ENCODE data around the gene PPP2R5A.
"Not testable (repeated sequence)": the region's sequence is repeated elsewhere in the genome, so short reads cannot be mapped to it uniquely, and the experiment has no call there.

The PPP2R5A gene

DNA sequence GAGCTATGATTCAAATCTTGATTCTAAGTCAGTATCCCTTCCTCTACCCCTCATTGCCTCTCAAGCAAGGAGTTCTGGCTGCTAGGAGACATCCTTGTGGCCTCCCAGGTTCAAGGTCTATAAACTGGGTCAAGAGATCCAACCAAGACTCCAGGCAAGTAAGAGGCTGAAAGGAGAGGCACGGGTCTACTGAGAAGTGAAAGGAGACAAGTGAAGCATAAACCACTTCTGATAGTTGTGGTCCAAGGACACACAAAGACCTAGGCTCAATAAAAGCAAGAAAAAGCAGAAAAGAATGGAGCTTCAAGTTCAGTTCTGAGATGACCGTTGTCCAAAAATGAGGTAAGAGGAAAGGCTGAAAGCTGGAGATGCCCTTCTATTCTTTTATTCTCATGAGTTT lies 17.8 kb upstream of the PPP2R5A start:
- no peak for DNase-seq (ENCODE audit: low read depth, low spot score)

DNA sequence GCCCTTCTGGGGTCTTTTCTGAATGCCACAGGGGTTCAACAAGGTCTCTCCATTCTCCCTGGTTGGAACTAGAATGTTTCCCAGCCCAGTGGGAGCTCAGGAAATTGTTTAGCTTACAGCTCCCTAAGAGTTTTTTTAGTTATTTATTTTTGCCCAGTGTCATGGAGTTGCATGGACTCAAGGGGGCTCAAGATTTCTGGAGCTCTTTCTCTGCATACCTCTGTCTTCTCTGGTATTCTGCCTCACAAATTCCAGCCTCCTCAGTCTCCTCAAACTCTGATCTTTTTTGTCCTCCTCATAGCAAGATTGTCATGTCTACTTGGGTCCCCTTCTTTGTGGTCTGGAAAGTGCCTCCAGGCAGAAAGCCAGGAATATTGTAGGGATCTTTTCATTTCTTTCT lies 15.9 kb upstream of the PPP2R5A start:
- no peak for DNase-seq (ENCODE audit: low read depth, low spot score)

DNA sequence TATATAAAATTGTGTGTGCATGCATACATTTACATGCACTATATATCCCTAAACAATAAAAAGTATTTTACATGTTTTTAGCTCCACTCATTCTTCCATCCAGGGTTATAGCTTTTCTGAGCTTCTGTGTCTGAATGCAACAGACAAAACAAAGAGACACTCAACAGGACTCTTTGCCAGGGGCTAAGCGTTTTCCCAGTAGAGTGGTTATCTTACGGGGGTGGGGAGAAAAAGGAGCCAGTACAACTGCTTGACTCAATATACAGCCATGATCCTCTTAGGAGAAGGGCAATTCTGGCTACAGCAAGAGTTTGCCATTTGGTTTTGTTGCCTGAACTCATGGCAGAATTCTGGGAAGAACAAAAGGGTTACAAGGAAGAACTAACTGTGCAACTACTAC lies 14.6 kb upstream of the PPP2R5A start:
- DNase-seq (ENCODE audit: low read depth, low spot score), result no peak

DNA sequence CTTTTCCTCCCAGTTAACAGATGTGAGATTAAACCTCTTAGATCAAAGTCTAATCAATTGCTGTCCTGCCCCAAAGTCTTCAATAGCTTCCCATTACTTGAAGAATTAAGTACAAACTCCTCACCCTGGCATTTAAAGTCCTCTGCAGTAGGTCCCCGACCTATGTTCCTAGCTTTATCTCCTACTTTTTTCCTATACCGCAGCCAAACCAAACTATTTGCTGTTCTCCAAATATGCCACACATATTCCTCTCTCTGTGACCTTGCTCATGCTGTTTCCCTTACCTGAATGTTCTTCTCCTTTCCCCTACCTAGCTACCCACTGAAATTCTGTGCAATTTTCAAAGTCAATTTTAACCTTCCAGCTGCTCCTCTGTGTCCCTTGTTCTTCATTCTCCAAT lies 14.0 kb upstream of the PPP2R5A start:
- no peak for DNase-seq (ENCODE audit: low read depth, low spot score)

DNA sequence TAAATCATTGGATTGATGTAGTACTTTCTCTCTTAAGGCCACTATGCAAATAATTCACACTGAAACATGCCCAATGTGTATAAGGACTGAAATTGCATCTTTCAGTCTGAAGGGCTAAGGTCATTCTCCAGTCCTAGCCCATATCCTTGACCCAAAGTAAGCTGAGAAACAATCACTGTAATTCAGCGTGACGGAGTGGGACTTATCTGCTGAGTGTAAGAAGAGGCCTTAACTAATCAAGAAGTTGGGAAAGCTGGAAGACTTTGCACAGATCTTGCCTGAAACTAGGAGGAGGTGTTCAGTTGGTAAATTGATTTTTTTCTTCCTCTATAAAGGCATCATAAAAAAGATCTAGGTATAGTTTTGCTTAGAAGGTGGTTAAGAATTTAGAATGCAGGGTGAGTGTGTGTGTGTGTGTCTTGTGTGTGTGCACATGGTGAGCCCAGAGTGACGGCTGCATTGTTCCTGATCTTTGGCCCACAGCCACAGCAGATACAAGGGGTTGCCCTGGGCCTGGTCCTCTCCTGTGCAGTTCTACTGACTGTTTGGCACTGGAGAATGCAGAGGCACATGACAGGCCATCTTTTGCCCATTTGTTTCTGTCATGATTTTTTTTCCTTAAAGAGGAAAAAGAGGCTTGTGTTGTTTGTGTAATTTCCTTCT lies 13.3 kb upstream of the PPP2R5A start:
- no peak for DNase-seq (ENCODE audit: low read depth, low spot score)

DNA sequence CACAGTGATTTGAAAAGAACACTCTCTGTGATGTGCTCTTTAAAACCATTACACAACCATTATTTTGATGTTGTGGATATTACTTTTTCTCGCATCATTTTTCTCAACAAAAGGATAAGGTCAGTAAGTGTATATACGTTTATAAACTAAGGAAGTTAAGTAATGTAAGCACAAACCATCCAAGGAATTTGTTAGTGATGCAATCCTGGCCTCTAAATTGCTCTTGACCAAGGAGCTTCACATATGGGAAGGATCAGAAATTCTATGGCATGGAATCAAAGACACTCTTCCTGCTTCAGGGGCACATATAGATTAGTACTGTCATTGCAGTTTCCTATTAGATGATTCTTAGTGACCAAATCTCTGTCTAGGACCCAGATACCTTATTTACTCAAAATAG lies 3.6 kb upstream of the PPP2R5A start:
- DNase-seq (ENCODE audit: low read depth, low spot score), result no peak

DNA sequence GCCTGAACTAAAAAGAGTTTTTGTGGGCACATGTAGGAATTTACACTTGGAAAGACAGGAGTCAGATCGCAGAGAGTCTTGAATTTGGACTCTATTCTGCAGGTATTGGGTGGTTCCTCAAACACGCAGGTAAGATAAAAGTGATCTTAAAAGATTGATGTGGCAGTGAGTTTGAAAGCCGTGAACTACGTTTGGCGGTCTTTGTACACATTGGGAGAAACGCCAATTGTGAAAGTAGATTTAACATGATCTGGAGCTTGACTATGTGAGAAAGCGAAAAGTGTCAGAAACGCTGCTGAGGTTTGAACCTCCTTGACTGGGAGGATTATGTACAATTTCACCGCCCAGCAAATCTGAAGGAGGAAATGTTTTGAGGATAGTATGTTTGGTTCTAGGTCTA lies 1.5 kb upstream of the PPP2R5A start:
- no peak for DNase-seq (ENCODE audit: low read depth, low spot score)

DNA sequence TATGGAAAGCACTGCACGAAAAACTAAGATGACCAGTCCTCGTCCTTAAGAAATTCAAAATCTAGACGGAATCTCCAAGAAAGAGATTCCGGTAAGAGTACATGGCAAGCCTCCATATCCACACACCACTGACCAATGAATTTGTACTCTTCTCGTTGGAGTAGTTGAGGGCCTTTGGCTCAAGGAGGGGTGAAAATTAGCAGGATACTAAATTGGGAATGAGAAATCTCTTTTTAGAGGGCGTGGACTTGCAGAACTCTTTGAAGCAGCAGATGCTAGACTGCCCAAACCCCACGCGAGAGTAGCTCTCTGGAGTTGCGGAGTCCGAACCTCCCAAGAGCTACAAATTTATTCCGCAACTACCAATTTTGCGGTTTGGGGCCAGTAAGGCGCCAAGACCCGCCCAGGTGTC lies 872 bp upstream of the PPP2R5A start:
- no peak for DNase-seq (ENCODE audit: low read depth, low spot score)

DNA sequence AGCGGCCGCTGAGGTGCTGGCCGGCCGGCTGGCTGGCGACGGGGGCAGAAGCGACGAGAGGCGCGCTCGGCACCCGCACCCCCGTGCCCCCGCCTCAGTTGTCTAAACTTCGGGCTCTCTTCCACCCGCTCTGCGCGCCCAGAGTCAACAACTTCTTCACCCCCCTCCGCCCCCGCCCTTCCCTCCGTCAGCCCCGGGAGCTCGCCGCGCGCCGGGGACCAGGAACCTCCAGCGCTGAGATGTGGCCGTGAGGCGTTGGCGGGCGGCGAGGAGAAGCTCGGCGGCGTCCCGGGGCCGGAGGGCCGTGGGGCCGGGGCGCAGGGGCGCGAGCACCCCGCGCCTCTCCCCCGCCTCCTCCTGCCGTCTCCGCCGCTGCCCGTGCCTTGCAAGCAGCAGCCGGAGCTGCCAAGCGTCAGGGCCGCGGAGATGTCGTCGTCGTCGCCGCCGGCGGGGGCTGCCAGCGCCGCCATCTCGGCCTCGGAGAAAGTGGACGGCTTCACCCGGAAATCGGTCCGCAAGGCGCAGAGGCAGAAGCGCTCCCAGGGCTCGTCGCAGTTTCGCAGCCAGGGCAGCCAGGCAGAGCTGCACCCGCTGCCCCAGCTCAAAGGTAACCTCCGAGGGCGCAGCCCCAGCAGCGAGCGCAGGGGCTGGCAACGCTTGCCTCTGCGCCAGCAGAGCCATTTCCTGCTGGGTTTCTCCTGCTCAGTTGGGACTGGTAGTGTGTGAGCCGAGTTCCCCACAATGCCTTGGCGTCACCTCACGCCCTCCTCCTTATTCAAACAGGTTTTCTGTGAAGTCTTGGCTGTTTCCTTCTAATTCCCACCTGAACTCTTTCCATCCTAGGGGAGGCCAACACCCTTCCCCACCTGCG lies 710 bp downstream of the PPP2R5A start:
- no peak for DNase-seq (ENCODE audit: low read depth, low spot score)

DNA sequence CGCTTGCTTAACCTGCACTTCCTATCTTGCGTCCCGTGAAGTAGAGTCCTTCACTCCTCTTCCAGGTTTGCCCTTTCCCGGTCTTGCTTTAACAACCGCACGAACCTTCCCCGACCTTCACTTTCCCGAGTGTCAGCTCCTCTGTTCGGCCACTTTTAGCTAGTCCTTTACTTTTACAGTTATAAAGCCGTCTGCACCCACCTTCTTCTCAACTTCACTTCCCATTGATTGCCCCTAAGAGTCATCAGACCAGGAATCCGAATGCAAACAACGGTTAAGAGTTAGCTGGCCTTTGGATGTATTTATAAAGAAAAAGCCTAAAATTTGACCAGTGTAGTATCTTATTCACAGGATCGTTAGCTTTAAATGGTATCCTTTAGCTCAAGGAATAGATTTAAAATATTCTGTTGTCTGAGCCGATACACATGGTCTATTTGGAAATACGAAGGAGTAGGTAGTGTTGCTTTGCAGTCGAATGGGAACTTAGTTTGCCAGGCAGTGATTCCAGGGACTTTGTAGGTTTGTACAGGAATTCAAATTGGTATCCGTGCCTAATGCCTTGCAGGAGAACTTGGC lies 1.4 kb downstream of the PPP2R5A start:
- DNase-seq (ENCODE audit: low read depth, low spot score), result no peak

DNA sequence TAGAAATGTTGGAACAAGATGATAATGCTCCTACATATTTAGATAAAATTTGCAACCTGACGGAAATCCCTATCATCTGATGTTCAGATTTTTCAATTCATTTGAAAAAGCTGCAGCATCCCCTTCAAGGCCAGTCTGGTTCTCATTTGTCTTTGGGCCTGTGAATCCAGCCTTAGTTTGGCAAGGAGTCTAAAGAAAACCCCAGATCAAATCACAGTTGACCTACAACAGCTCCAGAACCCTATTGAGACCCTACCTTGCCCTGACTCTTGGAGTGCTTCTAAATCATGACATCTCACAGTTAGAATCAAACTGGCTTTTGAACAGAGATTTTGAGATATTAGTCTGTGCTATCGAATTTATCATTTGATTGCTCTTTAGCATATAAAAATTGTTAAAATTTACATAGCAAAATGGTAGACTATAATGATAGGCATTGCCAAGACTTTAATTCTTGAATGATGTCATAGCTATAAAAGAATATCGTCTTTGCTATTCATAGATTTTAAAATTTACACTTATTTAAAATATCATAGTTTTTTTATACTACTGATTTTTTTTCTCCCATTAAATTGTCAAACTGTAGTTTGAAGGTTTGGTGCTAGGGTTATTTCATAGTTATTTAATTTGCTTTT lies 2.2 kb downstream of the PPP2R5A start:
- no peak for DNase-seq (ENCODE audit: low read depth, low spot score)

DNA sequence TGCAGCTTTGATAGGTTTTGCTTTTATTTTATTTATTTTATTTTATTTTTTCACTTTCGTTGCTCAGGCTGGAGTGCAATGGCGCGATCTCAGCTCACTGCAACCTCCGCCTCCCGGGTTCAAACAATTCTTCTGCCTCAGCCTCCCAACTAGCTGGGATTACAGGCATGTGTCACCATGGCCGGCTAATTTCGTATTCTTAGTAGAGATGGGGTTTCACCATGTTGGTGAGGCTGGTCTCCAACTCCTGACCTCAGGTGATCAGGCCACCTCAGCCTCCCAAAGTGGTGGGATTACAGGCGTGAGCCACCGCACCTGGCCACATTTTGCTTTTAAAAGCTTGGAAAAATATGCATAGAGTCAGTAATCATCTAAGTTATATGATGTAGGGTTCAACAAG lies 2.8 kb downstream of the PPP2R5A start:
- not testable (repeated sequence) for DNase-seq (ENCODE audit: low read depth, low spot score)

DNA sequence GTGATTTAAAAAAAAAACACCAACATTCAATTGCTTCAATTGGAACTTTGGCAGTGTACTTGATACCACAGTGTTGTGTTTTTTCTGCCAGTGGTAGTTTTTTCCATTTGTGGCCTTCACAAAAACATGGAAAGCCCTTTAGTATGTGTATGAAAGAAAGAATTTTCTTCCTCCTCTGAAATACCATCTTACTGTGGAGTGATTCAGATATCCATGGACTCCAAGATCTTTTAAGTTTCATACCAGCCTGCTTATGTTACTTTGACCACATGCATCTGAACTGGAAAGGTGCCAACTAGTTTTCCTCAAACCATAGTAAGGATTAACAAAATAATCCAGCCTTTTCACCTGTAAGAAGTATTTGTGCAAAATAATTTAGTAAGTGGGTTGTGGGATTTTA lies 3.4 kb downstream of the PPP2R5A start:
- DNase-seq (ENCODE audit: low read depth, low spot score), result no peak

DNA sequence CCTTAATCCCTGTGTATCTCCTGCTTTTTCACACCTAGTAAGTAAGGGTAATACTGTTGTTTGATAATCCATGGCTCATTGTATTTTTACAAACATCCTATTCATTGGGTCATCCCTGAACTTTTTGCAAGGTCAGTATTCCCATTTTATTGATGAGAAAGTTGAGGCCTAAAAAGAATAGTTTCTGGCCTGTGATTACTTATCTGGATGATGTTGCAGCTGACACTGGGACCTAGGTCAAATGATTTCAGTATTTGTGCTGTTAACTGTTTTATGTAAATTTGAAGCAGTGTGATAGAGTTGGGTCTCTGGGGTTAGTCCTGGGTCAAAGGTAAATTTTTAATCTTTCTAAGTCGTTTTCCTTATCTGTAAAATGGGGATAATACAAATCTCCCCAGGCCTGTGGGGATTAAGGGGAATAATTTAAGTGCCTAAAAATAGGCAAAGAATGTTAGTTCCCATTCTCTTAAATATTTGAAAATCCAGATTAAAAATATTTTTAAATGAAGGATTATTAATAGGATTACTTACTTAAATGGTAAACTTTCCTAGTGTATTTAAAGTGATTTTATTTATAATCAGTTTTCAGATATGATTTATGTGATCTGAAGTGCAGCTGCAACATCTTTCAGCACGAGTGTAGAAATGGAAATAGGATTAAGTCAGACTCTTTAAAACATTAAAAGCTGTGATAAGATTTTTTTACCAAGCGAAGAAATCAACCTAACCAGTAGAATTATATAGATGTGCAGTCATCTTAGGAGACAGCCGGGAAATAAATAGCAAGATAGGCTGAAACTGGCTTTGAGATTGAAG lies 4.3 kb downstream of the PPP2R5A start:
- DNase-seq (ENCODE audit: low read depth, low spot score), result no peak

DNA sequence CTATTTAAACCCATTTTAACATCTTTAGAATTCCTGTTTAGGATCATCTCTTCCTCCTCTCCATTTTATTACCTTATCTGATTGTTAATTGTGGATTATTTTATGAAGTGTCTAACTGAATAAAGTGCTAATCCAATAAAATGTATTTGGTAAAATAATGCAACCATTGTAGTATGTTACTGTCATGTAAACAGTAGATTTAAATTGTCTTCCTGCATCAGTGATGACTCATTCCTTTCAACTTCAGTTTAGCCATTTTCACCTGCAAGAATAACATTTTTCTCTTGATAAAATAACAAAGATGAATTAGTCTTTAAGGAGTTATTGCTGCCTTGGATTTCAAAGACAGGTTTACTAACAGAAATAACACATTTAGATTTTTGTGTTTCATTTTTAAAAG lies 5.4 kb downstream of the PPP2R5A start:
- DNase-seq (ENCODE audit: low read depth, low spot score), result no peak

DNA sequence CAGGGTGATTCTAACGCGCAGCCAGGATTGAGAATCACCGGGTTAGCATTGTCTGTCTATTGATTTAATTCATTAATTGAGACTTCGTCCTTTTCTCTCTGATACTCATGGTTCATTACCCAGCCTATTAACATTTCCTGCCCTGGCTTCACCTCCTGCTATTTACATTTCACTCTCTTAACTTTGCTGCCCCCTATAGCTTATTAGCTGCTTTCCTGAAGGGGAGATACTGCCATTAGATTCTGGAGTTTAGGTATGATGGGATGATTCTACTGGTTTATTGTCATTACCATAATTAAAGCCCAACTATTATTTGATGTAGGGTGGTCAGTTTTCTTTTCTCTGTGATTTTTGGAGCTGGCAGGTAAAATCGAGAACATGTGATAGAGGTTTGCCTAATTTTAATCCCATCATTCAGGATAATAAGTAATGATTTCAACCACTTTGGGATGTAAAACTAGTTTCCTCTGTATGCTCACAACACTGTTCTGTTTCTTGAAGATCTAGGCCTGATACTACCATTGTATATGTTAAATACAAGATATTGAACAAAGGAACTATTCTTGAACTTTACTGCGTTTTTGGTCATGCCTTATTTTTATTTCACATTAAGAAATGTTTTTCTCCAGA lies 6.4 kb downstream of the PPP2R5A start:
- DNase-seq (ENCODE audit: low read depth, low spot score), result no peak

DNA sequence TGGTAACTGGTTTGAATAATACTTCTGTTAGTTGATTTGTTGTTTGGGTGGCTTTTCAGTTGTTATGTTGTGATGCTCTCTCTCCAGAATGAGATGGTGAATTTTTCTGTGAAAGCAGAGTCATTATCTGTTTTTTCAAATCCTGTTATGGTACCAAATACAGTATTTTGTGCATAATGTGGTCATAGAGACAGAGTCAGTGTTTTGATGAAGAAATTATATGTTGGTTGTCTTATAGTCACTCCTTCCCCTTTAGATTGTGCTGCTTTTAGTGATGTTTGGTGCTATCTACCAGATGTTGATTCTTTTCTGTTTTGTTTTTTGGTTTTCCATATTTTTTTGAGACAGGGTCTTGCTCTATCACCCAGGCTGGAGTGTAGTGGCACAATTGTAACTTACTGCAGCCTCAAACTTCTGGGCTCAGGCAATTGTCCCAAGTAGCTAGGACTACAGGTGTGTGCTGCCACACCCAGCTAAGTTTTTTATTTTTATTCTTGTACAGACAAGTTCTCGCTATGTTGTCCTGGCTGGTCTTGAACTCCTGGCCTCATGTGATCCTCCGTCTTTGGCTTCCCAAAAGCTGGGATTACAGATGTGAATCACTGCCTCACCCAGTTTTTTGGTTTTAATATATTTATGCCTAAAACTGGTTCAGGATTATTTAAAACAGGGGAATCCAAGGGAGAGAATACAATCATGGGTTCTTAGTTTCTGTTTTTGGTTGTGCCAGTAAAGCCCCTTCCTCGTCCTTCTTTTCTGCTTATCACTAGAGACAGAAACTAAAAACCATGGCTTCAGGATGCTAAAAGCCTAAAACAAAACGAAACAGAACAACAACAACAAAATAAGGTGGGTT lies 7.3 kb downstream of the PPP2R5A start:
- no peak for DNase-seq (ENCODE audit: low read depth, low spot score)

DNA sequence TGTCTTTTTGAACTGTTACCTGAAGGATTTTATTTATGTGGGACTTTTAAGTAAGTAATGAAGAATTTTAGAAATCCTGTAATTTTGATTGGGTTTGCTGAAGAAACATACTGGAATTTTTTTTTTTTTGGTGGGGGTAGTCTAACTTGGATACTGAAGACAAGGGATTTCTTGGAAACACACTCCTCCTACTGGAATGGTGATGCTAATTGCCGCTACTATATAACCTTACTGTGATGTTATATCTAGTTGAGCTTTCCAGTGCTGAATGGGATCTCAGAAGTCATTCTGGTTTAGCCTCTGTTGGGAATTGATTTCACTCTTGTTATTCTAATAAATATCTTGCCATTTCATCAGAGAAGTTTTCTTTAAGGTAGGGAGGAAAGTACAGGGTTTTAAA lies 8.4 kb downstream of the PPP2R5A start:
- no peak for DNase-seq (ENCODE audit: low read depth, low spot score)

DNA sequence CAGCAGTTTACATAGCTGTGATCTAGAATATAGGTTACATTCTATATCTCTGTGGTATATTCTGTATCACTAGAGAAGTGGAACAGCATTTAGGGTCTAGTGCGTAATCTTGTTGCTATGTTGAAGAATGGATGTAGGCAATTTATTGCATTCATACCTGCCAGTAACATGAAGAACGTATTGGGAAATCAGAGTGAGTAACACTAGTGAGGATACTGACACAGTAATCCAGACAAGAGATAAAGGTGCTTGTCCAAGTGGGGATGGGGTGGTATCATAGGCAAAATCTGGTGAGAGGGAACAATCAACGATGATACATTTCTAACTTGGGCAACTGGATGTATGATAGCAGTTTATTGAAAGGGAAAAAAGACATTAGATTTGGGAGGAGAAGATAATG lies 9.8 kb downstream of the PPP2R5A start:
- DNase-seq (ENCODE audit: low read depth, low spot score), result no peak

DNA sequence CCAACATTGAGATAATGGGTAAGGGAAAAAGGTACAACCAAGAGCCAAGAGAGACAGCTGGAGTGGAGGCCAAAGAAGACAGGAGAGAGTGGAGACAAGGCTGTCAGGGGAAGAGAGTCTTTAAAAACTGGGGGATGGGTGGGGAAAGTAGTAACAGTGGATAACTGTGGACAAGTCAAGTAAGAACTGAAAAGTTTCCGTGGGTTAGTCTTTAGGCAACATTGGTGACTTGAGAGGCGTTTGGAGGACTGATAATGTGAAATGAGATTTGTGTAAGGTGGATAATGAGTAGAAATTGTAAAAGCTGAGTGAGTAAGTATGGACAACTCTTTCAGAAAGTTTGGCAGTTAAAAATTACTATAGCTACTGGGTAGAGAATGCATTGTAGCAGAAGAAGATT lies 10.4 kb downstream of the PPP2R5A start:
- no peak for DNase-seq (ENCODE audit: low read depth, low spot score)

Data from smooth muscle cell of the brain vasculature (primary cell).